Epithelial cell of esophagus (primary cell): ENCODE measurements around the gene GBX2.

Experiments
- DNase-seq: peaks from one replicate; pipeline ENCODE4 v3.0.0; 2010; ENCODE audit warnings: low read depth
- H3K4me3 ChIP-seq: 2 replicates; pipeline ENCODE4 v1.5.1; 2011; ENCODE audit warnings: mild to moderate bottlenecking, low read length, control low read depth
- CTCF ChIP-seq: IDR thresholded peaks from 2 replicates; pipeline ENCODE4 v1.5.1; 2011; ENCODE audit warnings: low read depth, mild to moderate bottlenecking, low read length, control low read depth, inconsistent platforms; ENCODE audit not compliant: insufficient read depth; ENCODE audit errors: missing control alignments

Gene GBX2

GRCh38 chr2:236168110-236169080 is at the start of gene GBX2:
Gene GBX2, minus strand, starts transcription at chr2:236168386. Its CDS starts 415 bp downstream, at chr2:236167971.
- H3K4me3 ChIP-seq: no peak within 1 kb of the TSS

GRCh38 chr2:236217926-236218325 is 49.7 kb upstream of the GBX2 start:
- no peak for TF ChIP-seq CTCF
- no peak for DNase-seq
- no peak overlapping the region for H3K4me3 ChIP-seq

More at GRCh38 chr2:236168110-236169080, at the start of gene GBX2:
- TF ChIP-seq CTCF: no peak
- peak; percentile 81 for DNase-seq

DNA sequence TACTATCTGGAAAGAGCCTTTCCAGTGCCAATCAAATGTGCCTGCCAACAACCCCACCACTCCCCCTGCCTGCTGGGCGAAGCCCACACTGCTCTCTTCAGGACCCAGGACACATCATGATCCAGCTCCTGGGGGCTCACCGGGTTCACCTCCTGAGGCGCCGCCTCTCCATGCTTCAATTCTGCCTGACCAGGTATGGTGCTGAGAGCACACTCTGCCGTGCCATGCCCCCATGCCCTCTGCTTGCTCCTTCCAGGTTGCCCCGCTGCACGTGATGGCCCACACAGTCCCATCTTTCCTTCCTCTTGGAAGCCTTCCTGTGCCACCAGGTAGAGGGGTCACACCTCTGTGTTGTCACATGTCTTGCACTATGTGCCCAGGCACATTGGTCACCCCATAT is 48.5 kb upstream of the GBX2 start:
- no peak for DNase-seq
- H3K4me3 ChIP-seq: no peak overlapping the region
- no peak for TF ChIP-seq CTCF

GRCh38 chr2:236215761-236216333 is 47.7 kb upstream of the GBX2 start:
- DNase-seq: no peak
- no peak overlapping the region for H3K4me3 ChIP-seq
- no peak for TF ChIP-seq CTCF

DNA sequence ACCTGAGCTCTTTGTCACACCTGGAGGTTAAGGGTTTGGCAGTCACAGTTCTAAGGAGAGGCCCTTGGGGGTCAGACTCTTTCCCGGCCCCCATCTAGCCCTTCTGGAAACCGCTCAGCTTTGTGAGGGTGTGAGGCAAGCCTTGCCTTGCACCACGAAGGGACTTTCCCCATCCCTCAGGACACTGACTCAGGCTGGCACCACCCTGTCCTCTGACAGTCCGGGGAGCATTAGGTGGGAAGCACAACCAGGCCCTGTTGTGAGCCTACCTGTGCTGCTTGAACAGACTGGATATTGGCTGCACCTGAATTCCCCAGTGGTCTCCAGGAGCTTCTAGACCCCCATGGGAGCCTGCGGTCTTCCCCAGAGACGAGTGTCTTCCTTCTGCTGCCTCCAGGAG is 47.0 kb upstream of the GBX2 start:
- no peak for TF ChIP-seq CTCF
- peak; percentile 75 for DNase-seq
- no peak overlapping the region for H3K4me3 ChIP-seq

DNA sequence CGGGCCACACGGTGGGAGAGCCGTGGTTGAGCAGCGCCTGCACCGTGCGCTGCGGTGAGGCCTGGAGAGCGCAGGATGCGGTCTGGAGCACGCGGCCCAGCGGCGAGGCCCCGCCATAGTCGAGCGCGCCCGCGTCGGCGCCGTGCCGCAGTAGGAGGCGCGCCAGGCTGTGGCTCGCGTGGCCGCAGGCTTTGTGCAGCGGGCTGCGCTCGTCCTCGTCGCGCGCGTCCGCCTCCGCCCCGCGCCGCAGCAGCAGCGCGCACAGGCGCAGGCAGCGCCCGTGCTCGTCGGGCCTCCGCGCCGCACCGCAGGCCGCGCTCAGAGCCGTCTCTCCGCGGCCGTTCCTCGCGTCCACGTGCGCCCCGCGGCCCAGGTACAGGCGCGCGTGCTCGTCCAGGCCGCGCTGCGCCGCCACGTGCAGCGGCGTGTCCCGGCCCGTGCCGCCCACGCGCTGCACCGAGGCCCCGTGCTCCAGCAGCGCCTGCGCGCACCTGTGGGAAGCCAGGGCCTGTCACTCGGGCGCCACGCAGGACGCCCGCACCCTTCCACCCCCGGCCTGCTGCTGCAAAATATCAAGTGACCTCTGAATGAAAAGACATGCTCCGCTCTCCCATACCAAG is 46.3 kb upstream of the GBX2 start:
- H3K4me3 ChIP-seq: no peak overlapping the region
- no peak for DNase-seq
- no peak for TF ChIP-seq CTCF
